ENCODE measurements around the gene IQCN.

The IQCN gene

GRCh38 chr19:18225702-18226468, 48.4 kb downstream of the IQCN start, which contains the start of gene PDE4C:
PDE4C (minus strand) TSS chr19:18226438; CDS start chr19:18226415, 23 bp downstream.
- in situ Hi-C loops (cut with HindIII; ENCODE audit: low sequenced_read_pairs), result no loop called here
- DNase-seq (ENCODE audit: low read depth), result no peak
- H3K4me3 ChIP-seq (ENCODE audit: low read depth, low read length), result no peak within 1 kb of the TSS
- TF ChIP-seq, protein P1, sequence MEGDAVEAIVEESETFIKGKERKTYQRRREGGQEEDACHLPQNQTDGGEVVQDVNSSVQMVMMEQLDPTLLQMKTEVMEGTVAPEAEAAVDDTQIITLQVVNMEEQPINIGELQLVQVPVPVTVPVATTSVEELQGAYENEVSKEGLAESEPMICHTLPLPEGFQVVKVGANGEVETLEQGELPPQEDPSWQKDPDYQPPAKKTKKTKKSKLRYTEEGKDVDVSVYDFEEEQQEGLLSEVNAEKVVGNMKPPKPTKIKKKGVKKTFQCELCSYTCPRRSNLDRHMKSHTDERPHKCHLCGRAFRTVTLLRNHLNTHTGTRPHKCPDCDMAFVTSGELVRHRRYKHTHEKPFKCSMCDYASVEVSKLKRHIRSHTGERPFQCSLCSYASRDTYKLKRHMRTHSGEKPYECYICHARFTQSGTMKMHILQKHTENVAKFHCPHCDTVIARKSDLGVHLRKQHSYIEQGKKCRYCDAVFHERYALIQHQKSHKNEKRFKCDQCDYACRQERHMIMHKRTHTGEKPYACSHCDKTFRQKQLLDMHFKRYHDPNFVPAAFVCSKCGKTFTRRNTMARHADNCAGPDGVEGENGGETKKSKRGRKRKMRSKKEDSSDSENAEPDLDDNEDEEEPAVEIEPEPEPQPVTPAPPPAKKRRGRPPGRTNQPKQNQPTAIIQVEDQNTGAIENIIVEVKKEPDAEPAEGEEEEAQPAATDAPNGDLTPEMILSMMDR (IDR thresholded peaks at IDR 0.05; ENCODE audit: low read depth, low read length, missing control alignments), result no peak

DNA sequence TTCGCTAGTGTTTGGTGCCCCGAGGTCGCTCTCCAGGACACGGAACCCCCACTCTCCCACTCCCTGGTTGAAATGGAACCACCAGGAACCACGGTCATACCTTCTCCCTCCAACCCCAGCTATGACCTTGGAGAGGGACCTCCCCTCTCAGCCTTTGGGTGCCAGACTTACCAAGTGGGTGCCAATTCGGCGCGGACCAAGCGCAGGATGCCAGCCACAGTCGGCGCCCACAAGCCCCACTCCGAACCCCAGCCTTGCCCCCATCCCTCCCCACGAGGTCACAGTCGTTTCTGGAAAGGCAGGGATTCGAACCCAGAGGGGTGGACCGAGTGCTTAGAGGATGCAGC, 48.9 kb downstream of the IQCN start:
- H3K4me3 ChIP-seq (ENCODE audit: low read depth, low read length), result no peak overlapping the region
- in situ Hi-C loops (cut with HindIII; ENCODE audit: low sequenced_read_pairs), result no loop called here
- DNase-seq (ENCODE audit: low read depth), result no peak
- TF ChIP-seq, protein P1 (IDR thresholded peaks at IDR 0.05; ENCODE audit: low read depth, low read length, missing control alignments), result no peak

DNA sequence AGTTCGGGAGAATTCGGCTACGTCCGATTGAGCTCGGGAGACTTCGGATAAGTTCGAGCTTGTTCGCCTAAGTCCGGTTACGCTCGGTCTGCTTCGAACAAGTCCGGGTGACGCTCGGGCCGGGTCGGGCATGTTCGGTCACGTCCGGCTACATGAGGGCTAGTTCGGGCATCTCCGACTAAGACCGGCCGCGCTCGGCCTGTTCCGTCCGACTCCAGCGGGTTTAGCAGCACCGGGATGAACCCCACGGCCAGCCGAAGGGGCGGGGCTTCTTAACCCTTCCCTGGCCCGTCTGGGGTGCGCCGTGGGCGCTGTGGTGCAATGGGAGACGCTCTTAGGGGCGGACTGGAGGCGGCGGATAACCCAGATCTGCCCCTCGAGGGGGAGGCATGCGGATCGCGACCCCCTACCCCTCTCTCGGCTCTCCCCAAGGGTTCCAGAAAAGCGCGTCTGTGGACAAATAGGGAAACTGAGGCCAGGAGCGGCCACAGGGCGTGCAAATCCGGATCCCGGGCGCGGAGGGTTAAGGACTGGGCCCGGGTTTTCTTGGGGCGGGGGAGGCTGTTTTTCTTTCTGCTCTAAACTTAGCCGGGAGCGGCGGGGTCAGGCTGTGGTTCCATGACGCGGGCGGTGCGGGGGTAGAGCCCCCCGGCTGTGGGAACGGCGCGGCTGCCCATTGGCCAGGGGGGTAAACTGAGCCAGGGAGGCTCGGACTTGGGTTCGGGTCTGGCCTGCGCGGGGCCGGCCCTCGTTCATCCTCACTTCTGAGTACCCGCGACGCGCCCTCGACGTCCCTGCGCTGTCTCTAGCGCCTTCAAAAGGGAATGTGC, 49.5 kb downstream of the IQCN start:
- in situ Hi-C loops (cut with HindIII; ENCODE audit: low sequenced_read_pairs), result no loop called here

GRCh38 chr19:18223860-18224524, 50.3 kb downstream of the IQCN start:
- no peak for DNase-seq (ENCODE audit: low read depth)
- in situ Hi-C loops (cut with HindIII; ENCODE audit: low sequenced_read_pairs), result no loop called here

More for the DNA sequence above, 49.5 kb downstream of the IQCN start:
- TF ChIP-seq, protein P1 (IDR thresholded peaks at IDR 0.05; ENCODE audit: low read depth, low read length, missing control alignments), result no peak
- peak; percentile 99 for DNase-seq (ENCODE audit: low read depth)
- peak overlapping the region; percentile 25 for H3K4me3 ChIP-seq (ENCODE audit: low read depth, low read length)

GRCh38 chr19:18221815-18222725, 52.2 kb downstream of the IQCN start:
- no peak for DNase-seq (ENCODE audit: low read depth)
- in situ Hi-C loops (cut with HindIII; ENCODE audit: low sequenced_read_pairs), result no loop called here
- TF ChIP-seq, protein P1 (IDR thresholded peaks at IDR 0.05; ENCODE audit: low read depth, low read length, missing control alignments), result no peak
- no peak overlapping the region for H3K4me3 ChIP-seq (ENCODE audit: low read depth, low read length)

More at GRCh38 chr19:18223860-18224524, 50.3 kb downstream of the IQCN start:
- TF ChIP-seq, protein P1 (IDR thresholded peaks at IDR 0.05; ENCODE audit: low read depth, low read length, missing control alignments), result no peak
- H3K4me3 ChIP-seq (ENCODE audit: low read depth, low read length), result peak overlapping the region; percentile 25

All from astrocyte of the cerebellum (primary cell).